ENCODE results near the gene SNX13.

The SNX13 gene

GRCh38 chr7:17940302-17940883, at the start of gene SNX13:
SNX13 (minus strand) TSS chr7:17940494; CDS start chr7:17940295, 199 bp downstream.
- TF ChIP-seq GATA2 (IDR thresholded peaks at IDR 0.05; ENCODE audit: low read depth, low read length) (no peak), GATA3 (IDR thresholded peaks at IDR 0.05; ENCODE audit: low read depth, low read length) (no peak)

GRCh38 chr7:17989546-17989945, 49.3 kb upstream of the SNX13 start:
- TF ChIP-seq GATA3 (IDR thresholded peaks at IDR 0.05; ENCODE audit: low read depth, low read length) (no peak), GATA2 (IDR thresholded peaks at IDR 0.05; ENCODE audit: low read depth, low read length) (no peak)

GRCh38 chr7:17988858-17989257, 48.6 kb upstream of the SNX13 start:
- TF ChIP-seq GATA2 (IDR thresholded peaks at IDR 0.05; ENCODE audit: low read depth, low read length) (no peak), GATA3 (IDR thresholded peaks at IDR 0.05; ENCODE audit: low read depth, low read length) (no peak)

- no peak for TF ChIP-seq GATA3 (IDR thresholded peaks at IDR 0.05; ENCODE audit: low read depth, low read length)
- no peak for TF ChIP-seq GATA2 (IDR thresholded peaks at IDR 0.05; ENCODE audit: low read depth, low read length)
Measured at GRCh38 chr7:17988141-17988540, 47.8 kb upstream of the SNX13 start.

GRCh38 chr7:17986851-17987250, 46.6 kb upstream of the SNX13 start:
- no peak for TF ChIP-seq GATA3 (IDR thresholded peaks at IDR 0.05; ENCODE audit: low read depth, low read length)
- TF ChIP-seq GATA2 (IDR thresholded peaks at IDR 0.05; ENCODE audit: low read depth, low read length), result no peak

- TF ChIP-seq GATA2 (IDR thresholded peaks at IDR 0.05; ENCODE audit: low read depth, low read length), result no peak
- no peak for TF ChIP-seq GATA3 (IDR thresholded peaks at IDR 0.05; ENCODE audit: low read depth, low read length)
Measured at GRCh38 chr7:17985473-17986239, 45.4 kb upstream of the SNX13 start.

- TF ChIP-seq GATA2 (IDR thresholded peaks at IDR 0.05; ENCODE audit: low read depth, low read length) (no peak), GATA3 (IDR thresholded peaks at IDR 0.05; ENCODE audit: low read depth, low read length) (no peak)
Measured at GRCh38 chr7:17984288-17984687, 44.0 kb upstream of the SNX13 start.

- TF ChIP-seq GATA2 (IDR thresholded peaks at IDR 0.05; ENCODE audit: low read depth, low read length), result no peak
- TF ChIP-seq GATA3 (IDR thresholded peaks at IDR 0.05; ENCODE audit: low read depth, low read length), result no peak
Measured at GRCh38 chr7:17983221-17984062, 43.1 kb upstream of the SNX13 start.

GRCh38 chr7:17976952-17977351, 36.7 kb upstream of the SNX13 start:
- TF ChIP-seq GATA3 (IDR thresholded peaks at IDR 0.05; ENCODE audit: low read depth, low read length), result no peak
- no peak for TF ChIP-seq GATA2 (IDR thresholded peaks at IDR 0.05; ENCODE audit: low read depth, low read length)

GRCh38 chr7:17971411-17971810, 31.1 kb upstream of the SNX13 start:
- TF ChIP-seq GATA3 (IDR thresholded peaks at IDR 0.05; ENCODE audit: low read depth, low read length) (no peak), GATA2 (IDR thresholded peaks at IDR 0.05; ENCODE audit: low read depth, low read length) (no peak)

GRCh38 chr7:17968791-17969715, 28.8 kb upstream of the SNX13 start:
- no peak for TF ChIP-seq GATA3 (IDR thresholded peaks at IDR 0.05; ENCODE audit: low read depth, low read length)
- TF ChIP-seq GATA2 (IDR thresholded peaks at IDR 0.05; ENCODE audit: low read depth, low read length), result no peak

- no peak for TF ChIP-seq GATA2 (IDR thresholded peaks at IDR 0.05; ENCODE audit: low read depth, low read length)
- TF ChIP-seq GATA3 (IDR thresholded peaks at IDR 0.05; ENCODE audit: low read depth, low read length), result no peak
Measured at GRCh38 chr7:17966706-17967105, 26.4 kb upstream of the SNX13 start.

- TF ChIP-seq GATA2 (IDR thresholded peaks at IDR 0.05; ENCODE audit: low read depth, low read length) (no peak), GATA3 (IDR thresholded peaks at IDR 0.05; ENCODE audit: low read depth, low read length) (no peak)
Measured at GRCh38 chr7:17965603-17966002, 25.3 kb upstream of the SNX13 start.
